SU-DHL-6 (cell line): ENCODE measurements around the gene MEAK7.

Experiments
- H2AFZ ChIP-seq: fragments of 200-600 bp; sonication (generic); 2 replicates; pipeline ENCODE4 v1.6.1; 2014; ENCODE audit warnings: low read depth, mild to moderate bottlenecking, moderate library complexity, mixed read lengths, antibody characterized with exemption, low read length; ENCODE audit not compliant: severe bottlenecking
- H3F3A ChIP-seq: fragments of 200-600 bp; shearing (Covaris generic); 2 replicates; pipeline ENCODE4 v1.6.0; 2016; ENCODE audit warnings: antibody characterized with exemption, mild to moderate bottlenecking; ENCODE audit not compliant: insufficient read depth
- H3K27ac ChIP-seq: fragments of 200-600 bp; sonication (generic); 2 replicates; pipeline ENCODE4 v1.5.1; 2016; ENCODE audit warnings: low read depth, mild to moderate bottlenecking, low read length, moderate library complexity, mixed read lengths
- H3K27me3 ChIP-seq: fragments of 200-600 bp; sonication (generic), shearing (Covaris generic); 2 replicates; pipeline ENCODE4 v1.6.0; 2014; ENCODE audit warnings: mild to moderate bottlenecking, low read length
- H3K36me3 ChIP-seq: fragments of 200-600 bp; sonication (generic); 2 replicates; pipeline ENCODE4 v1.6.1; 2014; ENCODE audit warnings: mild to moderate bottlenecking, low read length, mixed read lengths
- H3K4me2 ChIP-seq: fragments of 300-600, 200-600 bp; shearing (Covaris generic), sonication (generic); 2 replicates; pipeline ENCODE4 v1.6.0; 2014; ENCODE audit warnings: low read length, low read depth, mild to moderate bottlenecking; ENCODE audit not compliant: poor library complexity, severe bottlenecking
- H3K4me3 ChIP-seq: fragments of 200-600 bp; sonication (generic); 2 replicates; pipeline ENCODE4 v1.5.1; 2014; ENCODE audit warnings: antibody characterized with exemption, low read length, mild to moderate bottlenecking, mixed read lengths; ENCODE audit not compliant: insufficient read depth, poor library complexity, severe bottlenecking
- H3K79me2 ChIP-seq: fragments of 200-600 bp; sonication (generic); 2 replicates; pipeline ENCODE4 v1.6.1; 2014; ENCODE audit warnings: mild to moderate bottlenecking, low read length, moderate library complexity; ENCODE audit not compliant: insufficient read depth
- H3K9ac ChIP-seq: fragments of 200-600 bp; sonication (generic); 2 replicates; pipeline ENCODE4 v1.7.0; 2014; ENCODE audit warnings: mild to moderate bottlenecking, low read length
- H3K9me2 ChIP-seq: fragments of 200-600 bp; sonication (generic); replicated peaks from 2 replicates; pipeline ENCODE4 v1.6.1; 2014; ENCODE audit warnings: low read length; ENCODE audit not compliant: insufficient read depth
- H3K9me3 ChIP-seq: fragments of 200-600 bp; sonication (generic); 2 replicates; pipeline ENCODE4 v1.6.1; 2014; ENCODE audit warnings: low read length, mixed read lengths; ENCODE audit not compliant: insufficient read depth
- H4K20me1 ChIP-seq: fragments of 200-600 bp; sonication (generic); 2 replicates; pipeline ENCODE4 v1.6.1; 2014; ENCODE audit warnings: low read depth, mild to moderate bottlenecking, antibody characterized with exemption, low read length, moderate library complexity, mixed read lengths
- CTCF ChIP-seq: fragments of 200-600 bp; sonication (generic); IDR thresholded peaks from one replicate; pipeline ENCODE4 v1.5.1; 2017; ENCODE audit warnings: antibody characterized with exemption, mild to moderate bottlenecking, low read length, moderate library complexity; ENCODE audit not compliant: insufficient read depth, poor library complexity, severe bottlenecking
- EZH2phosphoT487 ChIP-seq: fragments of 200-600 bp; sonication (generic), shearing (Covaris generic); conservative IDR thresholded peaks from 2 replicates; pipeline ENCODE4 v1.6.1; 2018; ENCODE audit warnings: mild to moderate bottlenecking, antibody characterized with exemption, low read length, moderate library complexity, mixed read lengths

MEAK7 gene

GRCh38 chr16:84459533-84459894 lies 44.9 kb downstream of the MEAK7 start:
- no peak overlapping the region for H3K27ac ChIP-seq
- H3K79me2 ChIP-seq = no peaks in the 10 kb centered on the region
- H3K36me3 ChIP-seq = no peaks in the 10 kb centered on the region
- no peaks in the 10 kb centered on the region for H3F3A ChIP-seq
- H3K4me3 ChIP-seq = no peak overlapping the region
- no peaks in the 10 kb centered on the region for H3K9me3 ChIP-seq
- TF ChIP-seq EZH2phosphoT487 = no peak
- TF ChIP-seq CTCF = no peak
- H4K20me1 ChIP-seq = no peaks in the 10 kb centered on the region
- H3K9ac ChIP-seq = no peak overlapping the region
- no peaks in the 10 kb centered on the region for H3K27me3 ChIP-seq
- H3K9me2 ChIP-seq = no peaks in the 10 kb centered on the region
- no peak overlapping the region for H3K4me2 ChIP-seq
- no peak overlapping the region for H2AFZ ChIP-seq

GRCh38 chr16:84458606-84459532 lies 45.6 kb downstream of the MEAK7 start:
- no peaks in the 10 kb centered on the region for H3K27me3 ChIP-seq
- TF ChIP-seq CTCF = no peak
- no peak for TF ChIP-seq EZH2phosphoT487
- no peaks in the 10 kb centered on the region for H3K9me3 ChIP-seq
- H4K20me1 ChIP-seq = no peaks in the 10 kb centered on the region
- no peaks in the 10 kb centered on the region for H3K9me2 ChIP-seq
- H2AFZ ChIP-seq = no peak overlapping the region
- no peak overlapping the region for H3K4me3 ChIP-seq
- no peaks in the 10 kb centered on the region for H3F3A ChIP-seq
- no peak overlapping the region for H3K4me2 ChIP-seq
- no peaks in the 10 kb centered on the region for H3K36me3 ChIP-seq
- no peak overlapping the region for H3K27ac ChIP-seq
- no peaks in the 10 kb centered on the region for H3K79me2 ChIP-seq
- H3K9ac ChIP-seq = no peak overlapping the region

GRCh38 chr16:84455031-84455430 lies 49.4 kb downstream of the MEAK7 start:
- H3K9me3 ChIP-seq = no peaks in the 10 kb centered on the region
- no peak overlapping the region for H2AFZ ChIP-seq
- no peaks in the 10 kb centered on the region for H4K20me1 ChIP-seq
- no peak overlapping the region for H3K27ac ChIP-seq
- H3K79me2 ChIP-seq = no peaks in the 10 kb centered on the region
- no peak overlapping the region for H3K4me2 ChIP-seq
- no peak overlapping the region for H3K4me3 ChIP-seq
- H3F3A ChIP-seq = no peaks in the 10 kb centered on the region
- H3K36me3 ChIP-seq = no peaks in the 10 kb centered on the region
- H3K9ac ChIP-seq = no peak overlapping the region
- TF ChIP-seq EZH2phosphoT487 = no peak
- TF ChIP-seq CTCF = no peak
- H3K9me2 ChIP-seq = no peaks in the 10 kb centered on the region
- H3K27me3 ChIP-seq = no peaks in the 10 kb centered on the region
